ENCODE results near the gene FDCSP.

Gene FDCSP

DNA sequence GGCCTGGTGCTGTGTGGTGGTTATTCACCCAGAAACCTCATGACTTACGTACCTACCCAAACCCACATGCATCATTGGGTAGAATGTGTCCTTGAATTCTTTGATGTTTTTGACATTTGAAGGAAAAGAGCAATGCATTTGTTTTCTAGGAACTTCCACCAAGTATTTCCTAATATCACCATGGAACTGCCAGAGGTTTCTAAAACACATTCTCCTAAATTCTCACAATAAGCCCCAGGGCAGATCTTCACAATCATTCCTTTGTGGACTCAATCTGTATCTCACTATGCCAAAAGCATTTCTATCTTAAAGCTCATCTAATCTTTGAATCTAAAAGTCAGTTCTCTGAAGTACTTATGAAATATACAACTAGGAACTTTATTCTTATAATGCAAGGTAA is 38.7 kb upstream of the FDCSP start:
- no peaks in the 10 kb centered on the region for H3K79me1 ChIP-seq (ENCODE audit: low read depth, low read length)
- H4K8ac ChIP-seq (ENCODE audit: low read depth, low read length), result no peak overlapping the region
- no peak overlapping the region for H2AK5ac ChIP-seq (ENCODE audit: low read depth, low read length)
- no peak overlapping the region for H3K4me2 ChIP-seq (ENCODE audit: insufficient read depth, low read length, poor library complexity, severe bottlenecking)
- H3K27ac ChIP-seq (replicated peaks; ENCODE audit: low read length), result no peak overlapping the region
- H3K4ac ChIP-seq (ENCODE audit: low read length), result no peak overlapping the region
- no peak overlapping the region for H3K9ac ChIP-seq (ENCODE audit: low read depth, low read length, poor library complexity)
- H3K4me1 ChIP-seq (ENCODE audit: control insufficient read depth in 2 of 2, insufficient read depth in 1 of 2, low read depth in 1 of 2, low read length in 2 of 2), result no peaks in the 10 kb centered on the region
- H2BK15ac ChIP-seq (ENCODE audit: low read length), result no peak overlapping the region
- no peak overlapping the region for H4K91ac ChIP-seq (ENCODE audit: low read depth, low read length, poor library complexity)
- no CpG with 5 or more reads among the region's 1 CpG for WGBS, 2 donors (ENCODE audit: extremely low coverage in 2 of 2, insufficient read length in 2 of 2, insufficient replicate concordance in 1 of 2)
- no peak overlapping the region for H3K18ac ChIP-seq (ENCODE audit: low read length)
- H2AFZ ChIP-seq (ENCODE audit: low read length), result no peak overlapping the region
- no peak overlapping the region for H2BK120ac ChIP-seq (ENCODE audit: low read depth, low read length)
- no peak overlapping the region for H3K14ac ChIP-seq (ENCODE audit: low read length)
- H3K36me3 ChIP-seq (replicated peaks in 1 of 2; ENCODE audit: control insufficient read depth in 2 of 2, insufficient read depth in 2 of 2, low read length in 2 of 2), result no peaks in the 10 kb centered on the region
- H3K23ac ChIP-seq (ENCODE audit: low read depth, low read length, poor library complexity), result no peak overlapping the region
- H3K4me3 ChIP-seq (ENCODE audit: low read length in 2 of 2), result no peak overlapping the region
- no peak overlapping the region for H2BK5ac ChIP-seq (ENCODE audit: low read length)
- no peaks in the 10 kb centered on the region for H3K27me3 ChIP-seq (ENCODE audit: control insufficient read depth in 3 of 3, insufficient read depth in 3 of 3, low read depth in 1 of 3, low read length in 3 of 3)
- no peaks in the 10 kb centered on the region for H3K9me3 ChIP-seq (replicated peaks in 1 of 2; ENCODE audit: control insufficient read depth in 2 of 2, insufficient read depth in 1 of 2, low read depth in 1 of 2, low read length in 2 of 2)
- DNase-seq (ENCODE audit: low spot score), result no peak
- no peak overlapping the region for H2BK12ac ChIP-seq (ENCODE audit: low read length)

DNA sequence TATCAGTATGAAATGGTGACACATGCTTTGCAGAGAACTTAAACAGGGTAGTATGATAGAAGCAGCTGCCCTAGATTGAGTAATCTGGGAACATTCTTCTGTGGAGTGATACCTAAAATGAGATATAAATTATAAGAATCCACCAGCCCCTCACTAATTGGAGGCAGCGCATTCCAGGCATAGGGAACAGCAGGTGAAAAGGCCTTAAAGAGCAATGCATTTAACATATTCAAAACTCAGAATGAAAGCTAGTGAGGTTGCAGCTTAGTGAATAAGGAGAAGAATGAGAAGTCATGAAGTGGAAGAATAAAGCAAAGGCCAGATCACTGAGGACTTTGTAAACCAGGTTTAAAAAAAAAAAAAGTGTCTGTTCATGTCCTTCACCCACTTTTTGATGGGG is 35.3 kb upstream of the FDCSP start:
- H2BK15ac ChIP-seq (ENCODE audit: low read length), result no peak overlapping the region
- no peak overlapping the region for H2AFZ ChIP-seq (ENCODE audit: low read length)
- H3K27me3 ChIP-seq (ENCODE audit: control insufficient read depth in 3 of 3, insufficient read depth in 3 of 3, low read depth in 1 of 3, low read length in 3 of 3), result no peaks in the 10 kb centered on the region
- no peak overlapping the region for H3K23ac ChIP-seq (ENCODE audit: low read depth, low read length, poor library complexity)
- no peak overlapping the region for H3K27ac ChIP-seq (replicated peaks; ENCODE audit: low read length)
- no peak overlapping the region for H3K4me3 ChIP-seq (ENCODE audit: low read length in 2 of 2)
- no peak overlapping the region for H4K8ac ChIP-seq (ENCODE audit: low read depth, low read length)
- no peaks in the 10 kb centered on the region for H3K9me3 ChIP-seq (replicated peaks in 1 of 2; ENCODE audit: control insufficient read depth in 2 of 2, insufficient read depth in 1 of 2, low read depth in 1 of 2, low read length in 2 of 2)
- no CpG with 5 or more reads among the region's 1 CpG for WGBS, 2 donors (ENCODE audit: extremely low coverage in 2 of 2, insufficient read length in 2 of 2, insufficient replicate concordance in 1 of 2)
- no peak overlapping the region for H3K4ac ChIP-seq (ENCODE audit: low read length)
- no peak overlapping the region for H2BK120ac ChIP-seq (ENCODE audit: low read depth, low read length)
- no peaks in the 10 kb centered on the region for H3K79me1 ChIP-seq (ENCODE audit: low read depth, low read length)
- no peaks in the 10 kb centered on the region for H3K4me1 ChIP-seq (ENCODE audit: control insufficient read depth in 2 of 2, insufficient read depth in 1 of 2, low read depth in 1 of 2, low read length in 2 of 2)
- no peak overlapping the region for H4K91ac ChIP-seq (ENCODE audit: low read depth, low read length, poor library complexity)
- no peak overlapping the region for H3K9ac ChIP-seq (ENCODE audit: low read depth, low read length, poor library complexity)
- H3K18ac ChIP-seq (ENCODE audit: low read length), result no peak overlapping the region
- no peak overlapping the region for H3K4me2 ChIP-seq (ENCODE audit: insufficient read depth, low read length, poor library complexity, severe bottlenecking)
- no peak overlapping the region for H2AK5ac ChIP-seq (ENCODE audit: low read depth, low read length)
- no peak overlapping the region for H2BK5ac ChIP-seq (ENCODE audit: low read length)
- no peak overlapping the region for H3K14ac ChIP-seq (ENCODE audit: low read length)
- H2BK12ac ChIP-seq (ENCODE audit: low read length), result no peak overlapping the region
- no peaks in the 10 kb centered on the region for H3K36me3 ChIP-seq (replicated peaks in 1 of 2; ENCODE audit: control insufficient read depth in 2 of 2, insufficient read depth in 2 of 2, low read length in 2 of 2)
- DNase-seq (ENCODE audit: low spot score), result no peak

- Histone ChIP-seq H2BK12ac (ENCODE audit: low read length) (no peak overlapping the region), H3K4me1 (ENCODE audit: control insufficient read depth in 2 of 2, insufficient read depth in 1 of 2, low read depth in 1 of 2, low read length in 2 of 2) (no peaks in the 10 kb centered on the region), H3K9me3 (replicated peaks in 1 of 2; ENCODE audit: control insufficient read depth in 2 of 2, insufficient read depth in 1 of 2, low read depth in 1 of 2, low read length in 2 of 2) (no peaks in the 10 kb centered on the region), H3K27me3 (ENCODE audit: control insufficient read depth in 3 of 3, insufficient read depth in 3 of 3, low read depth in 1 of 3, low read length in 3 of 3) (no peaks in the 10 kb centered on the region), H4K91ac (ENCODE audit: low read depth, low read length, poor library complexity) (no peak overlapping the region), H2BK120ac (ENCODE audit: low read depth, low read length) (no peak overlapping the region), H2AK5ac (ENCODE audit: low read depth, low read length) (no peak overlapping the region), H4K8ac (ENCODE audit: low read depth, low read length) (no peak overlapping the region), H3K18ac (ENCODE audit: low read length) (no peak overlapping the region), H3K79me1 (ENCODE audit: low read depth, low read length) (no peaks in the 10 kb centered on the region), H2BK5ac (ENCODE audit: low read length) (no peak overlapping the region), H3K4ac (ENCODE audit: low read length) (no peak overlapping the region), H3K4me3 (ENCODE audit: low read length in 2 of 2) (no peak overlapping the region), H3K4me2 (ENCODE audit: insufficient read depth, low read length, poor library complexity, severe bottlenecking) (no peak overlapping the region), H2AFZ (ENCODE audit: low read length) (no peak overlapping the region), H3K27ac (replicated peaks; ENCODE audit: low read length) (no peak overlapping the region), H3K14ac (ENCODE audit: low read length) (no peak overlapping the region), H3K23ac (ENCODE audit: low read depth, low read length, poor library complexity) (no peak overlapping the region), H2BK15ac (ENCODE audit: low read length) (no peak overlapping the region), H3K36me3 (replicated peaks in 1 of 2; ENCODE audit: control insufficient read depth in 2 of 2, insufficient read depth in 2 of 2, low read length in 2 of 2) (no peaks in the 10 kb centered on the region), H3K9ac (ENCODE audit: low read depth, low read length, poor library complexity) (no peak overlapping the region)
- no peak for DNase-seq (ENCODE audit: low spot score)
- WGBS, 2 donors (ENCODE audit: extremely low coverage in 2 of 2, insufficient read length in 2 of 2, insufficient replicate concordance in 1 of 2), result no CpG with 5 or more reads among the region's 1 CpG
Measured at GRCh38 chr4:70191647-70192046, 34.3 kb upstream of the FDCSP start.

- no peak overlapping the region for H3K23ac ChIP-seq (ENCODE audit: low read depth, low read length, poor library complexity)
- H3K18ac ChIP-seq (ENCODE audit: low read length), result no peak overlapping the region
- H3K36me3 ChIP-seq (replicated peaks in 1 of 2; ENCODE audit: control insufficient read depth in 2 of 2, insufficient read depth in 2 of 2, low read length in 2 of 2), result no peaks in the 10 kb centered on the region
- H2AFZ ChIP-seq (ENCODE audit: low read length), result no peak overlapping the region
- no peak overlapping the region for H4K91ac ChIP-seq (ENCODE audit: low read depth, low read length, poor library complexity)
- H3K14ac ChIP-seq (ENCODE audit: low read length), result no peak overlapping the region
- H3K4me2 ChIP-seq (ENCODE audit: insufficient read depth, low read length, poor library complexity, severe bottlenecking), result no peak overlapping the region
- H2AK5ac ChIP-seq (ENCODE audit: low read depth, low read length), result no peak overlapping the region
- no peak overlapping the region for H4K8ac ChIP-seq (ENCODE audit: low read depth, low read length)
- DNase-seq (ENCODE audit: low spot score), result no peak
- no peak overlapping the region for H3K9ac ChIP-seq (ENCODE audit: low read depth, low read length, poor library complexity)
- H3K4me1 ChIP-seq (ENCODE audit: control insufficient read depth in 2 of 2, insufficient read depth in 1 of 2, low read depth in 1 of 2, low read length in 2 of 2), result peaks cover 0 to 3% of the 10 kb centered on the region in 2 donors
- no peaks in the 10 kb centered on the region for H3K9me3 ChIP-seq (replicated peaks in 1 of 2; ENCODE audit: control insufficient read depth in 2 of 2, insufficient read depth in 1 of 2, low read depth in 1 of 2, low read length in 2 of 2)
- H2BK15ac ChIP-seq (ENCODE audit: low read length), result no peak overlapping the region
- H3K79me1 ChIP-seq (ENCODE audit: low read depth, low read length), result no peaks in the 10 kb centered on the region
- no peaks in the 10 kb centered on the region for H3K27me3 ChIP-seq (ENCODE audit: control insufficient read depth in 3 of 3, insufficient read depth in 3 of 3, low read depth in 1 of 3, low read length in 3 of 3)
- WGBS, 2 donors (ENCODE audit: extremely low coverage in 2 of 2, insufficient read length in 2 of 2, insufficient replicate concordance in 1 of 2), result no CpG with 5 or more reads among the region's 2 CpGs
- no peak overlapping the region for H2BK5ac ChIP-seq (ENCODE audit: low read length)
- H2BK12ac ChIP-seq (ENCODE audit: low read length), result no peak overlapping the region
- H3K27ac ChIP-seq (replicated peaks; ENCODE audit: low read length), result no peak overlapping the region
- H3K4me3 ChIP-seq (ENCODE audit: low read length in 2 of 2), result no peak overlapping the region
- H3K4ac ChIP-seq (ENCODE audit: low read length), result no peak overlapping the region
- no peak overlapping the region for H2BK120ac ChIP-seq (ENCODE audit: low read depth, low read length)
Measured at GRCh38 chr4:70192895-70193294, 33.0 kb upstream of the FDCSP start.

All from neuronal stem cell (in vitro differentiated cells).